GM12892 (cell line): ENCODE results near the gene NUDT3.
"Not testable (repeated sequence)": the region's sequence is repeated elsewhere in the genome, so short reads cannot be mapped to it uniquely, and the experiment has no call there.

Source experiments
- DNase-seq: peaks from one replicate; pipeline ENCODE4 v3.0.0; 2011; ENCODE audit not compliant: insufficient read length
- FAIRE-seq: peaks from 2 replicates; lab custom pipeline; 2011; peaks lifted over from hg19 to GRCh38; lab: Jason Lieb, UNC
- POLR2A ChIP-seq: IDR thresholded peaks from 2 replicates; pipeline ENCODE4 v1.6.1; 2011; ENCODE audit warnings: low read depth, low read length, control low read depth
- POLR2AphosphoS5 ChIP-seq: IDR thresholded peaks from 2 replicates; pipeline ENCODE4 v1.6.1; 2011; ENCODE audit warnings: low read depth, low read length, control low read depth
- TAF1 ChIP-seq: IDR thresholded peaks from 2 replicates; pipeline ENCODE4 v1.6.1; 2011; ENCODE audit warnings: low read depth, mild to moderate bottlenecking, control low read depth, low read length, borderline replicate concordance

NUDT3 gene

DNA sequence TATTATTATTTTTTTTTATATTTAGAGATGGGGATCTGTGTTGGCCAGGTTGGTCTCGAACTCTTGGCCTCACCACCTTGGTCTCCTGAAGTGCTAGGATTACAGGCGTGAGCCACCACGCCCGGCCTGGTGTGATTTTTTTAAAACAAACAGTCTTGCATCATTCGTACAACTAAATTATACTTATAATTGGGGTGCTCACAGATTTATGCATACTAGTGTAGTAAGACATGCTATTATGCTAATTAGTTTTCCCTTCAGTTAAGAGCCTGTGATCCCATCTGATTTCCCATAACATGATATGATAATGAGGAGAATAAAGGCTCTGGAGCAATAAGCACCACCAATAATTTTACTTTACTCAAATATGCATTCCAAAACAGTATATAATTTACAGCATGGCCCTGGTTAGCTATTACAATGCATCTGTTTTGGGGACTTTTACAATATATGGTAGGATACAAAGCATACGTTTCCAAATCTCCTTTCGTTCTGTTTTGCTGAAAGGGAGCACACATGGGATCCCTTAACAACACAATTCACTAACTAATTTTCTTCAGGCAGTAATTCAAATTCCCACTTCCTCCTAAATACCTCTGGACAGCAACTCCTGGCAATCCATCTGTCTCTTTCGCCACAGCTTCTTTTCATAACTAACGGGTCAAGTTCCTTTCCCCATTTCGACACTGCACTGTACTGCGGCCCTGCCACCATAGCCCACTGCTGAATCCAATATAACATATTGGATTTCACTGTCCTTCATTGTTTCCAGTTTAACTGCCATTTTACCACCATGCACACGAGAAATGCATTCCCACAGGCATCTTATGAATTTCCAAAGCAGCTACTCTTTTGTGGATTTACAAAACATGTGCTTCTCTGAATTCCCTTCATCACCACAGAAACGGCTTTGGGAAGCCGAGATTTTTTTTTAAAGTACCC, 1.7 kb downstream of the NUDT3 start:
- no peak for DNase-seq
- no peak for TF ChIP-seq POLR2A
- no peak for TF ChIP-seq TAF1
- no peak for TF ChIP-seq POLR2AphosphoS5
- FAIRE-seq, result no peak

GRCh38 chr6:34389034-34389433, 3.4 kb downstream of the NUDT3 start:
- no peak for TF ChIP-seq POLR2AphosphoS5
- TF ChIP-seq POLR2A, result no peak
- TF ChIP-seq TAF1, result no peak
- DNase-seq (no peak), FAIRE-seq (no peak)

DNA sequence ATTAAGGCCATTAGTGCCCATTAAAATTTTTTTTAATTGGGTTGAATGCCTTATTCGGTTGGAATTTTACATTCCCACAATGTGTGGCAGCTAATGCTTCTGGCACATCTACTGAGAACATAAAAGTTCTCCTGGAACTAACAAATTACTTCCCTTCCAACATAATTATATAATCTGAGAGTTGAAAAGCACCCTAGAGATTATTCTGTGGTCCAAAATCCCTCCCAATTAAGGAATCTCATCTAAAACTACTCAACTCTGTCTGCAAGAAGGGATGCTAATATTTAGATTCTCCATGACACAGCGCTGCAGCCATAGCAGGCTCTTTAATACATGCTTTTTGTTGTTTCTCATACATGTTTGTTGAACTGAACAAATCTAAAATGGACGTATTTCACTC, 4.0 kb downstream of the NUDT3 start:
- FAIRE-seq, result no peak
- TF ChIP-seq TAF1 (no peak), POLR2AphosphoS5 (no peak), POLR2A (no peak)
- no peak for DNase-seq

- DNase-seq (no peak), FAIRE-seq (no peak)
- TF ChIP-seq TAF1, result no peak
Observed at GRCh38 chr6:34386316-34387137, 5.9 kb downstream of the NUDT3 start.

- FAIRE-seq (no peak), DNase-seq (no peak)
- TF ChIP-seq POLR2A, result no peak
- TF ChIP-seq TAF1, result no peak
- no peak for TF ChIP-seq POLR2AphosphoS5
Observed at GRCh38 chr6:34385793-34386195, 6.7 kb downstream of the NUDT3 start.

GRCh38 chr6:34384321-34385153, 7.9 kb downstream of the NUDT3 start:
- TF ChIP-seq POLR2A (no peak), POLR2AphosphoS5 (no peak)
- no peak for DNase-seq
- no peak for FAIRE-seq

DNA sequence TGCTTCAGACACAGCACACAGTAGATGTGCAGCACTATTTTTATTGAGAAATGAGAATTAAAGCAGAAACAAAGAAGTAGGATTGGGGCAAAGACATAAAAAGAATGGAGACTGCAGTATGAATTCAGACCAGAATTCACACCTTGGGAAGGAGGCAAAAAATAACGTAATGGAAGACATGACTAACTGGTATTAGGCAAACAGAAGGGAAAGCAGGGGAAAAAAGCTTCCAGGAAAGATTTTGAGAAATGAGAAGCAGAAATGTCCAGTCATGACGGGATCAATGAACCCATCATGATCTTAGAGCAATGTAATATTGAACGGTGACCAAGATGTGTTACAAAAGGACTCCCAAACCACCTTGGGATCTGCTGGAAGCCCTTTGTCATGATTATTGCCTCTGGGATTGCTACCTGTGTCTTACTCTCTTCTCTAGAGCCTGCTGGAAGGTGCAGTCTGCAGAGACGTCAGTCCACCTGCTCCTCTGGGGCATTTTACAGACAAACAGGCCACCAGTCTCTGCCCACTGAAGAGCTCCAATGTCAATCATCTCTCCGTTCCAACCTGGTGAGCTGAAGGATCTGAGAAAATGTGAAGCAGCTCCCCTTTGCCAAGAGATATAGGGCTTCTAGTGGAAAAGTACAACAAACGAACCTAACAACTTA, 8.7 kb downstream of the NUDT3 start:
- TF ChIP-seq POLR2AphosphoS5, result no peak
- no peak for TF ChIP-seq POLR2A
- no peak for TF ChIP-seq TAF1
- DNase-seq (no peak), FAIRE-seq (no peak)

- FAIRE-seq (no peak), DNase-seq (no peak)
- TF ChIP-seq TAF1 (no peak), POLR2AphosphoS5 (no peak), POLR2A (no peak)
Observed at GRCh38 chr6:34383161-34383631, 9.3 kb downstream of the NUDT3 start.

DNA sequence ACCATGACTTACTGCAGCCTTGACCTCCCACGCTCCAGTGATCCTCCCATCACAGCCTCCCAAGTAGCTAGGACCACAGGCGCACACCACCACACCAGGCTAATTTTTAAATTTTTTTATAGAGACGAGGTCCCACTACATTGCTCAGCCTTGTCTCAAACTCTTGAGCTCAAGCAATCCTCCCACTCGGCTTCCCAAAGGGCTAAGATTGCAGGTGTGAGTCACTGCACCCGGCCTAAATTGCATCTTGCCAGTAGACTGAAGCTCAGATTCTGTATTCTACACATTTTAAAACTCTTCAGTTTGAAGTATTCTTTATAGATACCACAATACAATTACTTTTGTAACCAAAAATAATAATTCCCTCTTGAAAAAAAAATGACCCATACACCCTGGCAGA, 11.4 kb downstream of the NUDT3 start:
- TF ChIP-seq TAF1, result no peak
- TF ChIP-seq POLR2AphosphoS5, result no peak
- TF ChIP-seq POLR2A, result no peak
- DNase-seq, result no peak
- no peak for FAIRE-seq

DNA sequence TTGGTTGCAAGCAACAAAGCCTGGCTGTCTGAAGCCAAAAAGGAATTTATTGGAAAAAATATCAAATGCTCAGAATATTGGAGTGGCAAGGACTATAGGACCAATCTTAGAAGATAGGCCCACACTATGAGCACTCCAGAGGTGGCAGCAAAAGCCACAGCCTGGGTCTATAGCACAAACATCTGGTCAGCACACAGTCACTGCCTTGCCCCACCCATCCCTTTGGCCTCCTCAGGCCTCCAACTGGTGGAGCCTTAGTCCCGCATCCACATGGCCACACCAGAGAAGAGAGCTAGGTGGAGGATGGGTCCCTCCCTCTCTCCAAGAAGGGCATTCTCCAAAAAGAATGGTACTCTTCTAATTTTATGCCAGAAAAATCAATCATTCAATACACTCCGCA, 14.0 kb downstream of the NUDT3 start:
- no peak for FAIRE-seq
- DNase-seq, result no peak
- TF ChIP-seq POLR2A, result no peak
- no peak for TF ChIP-seq TAF1
- no peak for TF ChIP-seq POLR2AphosphoS5

- FAIRE-seq (no peak), DNase-seq (no peak)
- TF ChIP-seq TAF1 (no peak), POLR2A (no peak), POLR2AphosphoS5 (no peak)
Observed at GRCh38 chr6:34377984-34378383, 14.5 kb downstream of the NUDT3 start.

DNA sequence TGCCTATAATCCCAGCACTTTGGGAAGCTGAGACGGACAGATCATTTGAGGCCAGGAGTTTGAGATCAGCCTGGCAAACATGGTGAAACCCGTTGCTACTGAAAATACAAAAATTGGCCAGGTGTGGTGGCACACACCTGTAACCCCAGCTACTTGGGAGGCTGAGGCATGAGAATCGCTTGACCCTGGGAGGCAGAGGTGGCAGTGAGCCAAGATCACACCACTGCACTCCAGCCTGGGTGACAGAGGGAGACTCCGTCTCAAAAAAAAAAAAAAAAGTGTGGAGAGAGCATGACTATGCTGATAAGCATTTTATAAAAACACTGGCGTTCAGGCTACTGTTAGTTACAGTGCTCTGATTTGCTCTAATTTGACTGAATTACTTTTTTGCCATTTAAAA, 14.9 kb downstream of the NUDT3 start:
- FAIRE-seq, DNase-seq: not testable (repeated sequence)
